ENCODE results near the gene FAM204A.

DNA sequence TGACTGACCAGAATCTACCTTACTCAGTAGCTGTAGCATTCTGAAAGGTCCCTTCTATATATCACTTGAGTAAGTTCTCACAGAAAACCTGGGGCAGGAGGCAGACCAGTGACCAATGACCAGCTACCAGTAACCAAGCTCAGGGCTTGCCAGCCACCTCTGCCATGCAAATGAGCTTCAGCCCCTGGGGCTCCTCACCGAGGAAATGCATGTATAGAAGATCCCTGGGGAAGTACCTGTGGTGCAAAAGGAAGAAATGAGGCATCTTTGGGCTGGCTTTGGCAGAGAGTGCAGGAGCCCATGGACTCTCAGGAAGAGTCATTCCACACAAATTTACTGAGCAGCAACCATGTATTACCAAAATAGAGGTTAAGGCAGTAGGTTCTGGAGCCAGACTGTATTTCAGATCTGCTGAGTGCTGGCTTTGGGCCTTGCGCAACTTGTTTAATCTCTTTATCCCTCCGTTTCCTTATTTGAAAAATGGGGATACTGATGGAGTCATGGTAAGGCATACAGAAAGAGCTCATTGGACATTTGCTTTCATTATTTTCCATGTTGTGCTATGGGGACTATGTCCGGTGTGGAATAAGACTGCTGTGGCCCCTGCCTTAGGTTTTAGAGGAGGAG, 41.1 kb upstream of the FAM204A start:
- TF ChIP-seq CTCF (IDR thresholded peaks at IDR 0.05) (no peak), POLR2A (IDR thresholded peaks at IDR 0.05) (no peak)

Data from uterus (tissue), 2 donors.